Breast epithelium (tissue), 3 donors: Measurements from ENCODE around the gene GRWD1.

Source experiments
- POLR2A ChIP-seq: fragments of 450-650 bp; IDR thresholded peaks from one replicate; pipeline ENCODE4 v1.6.1; 2016; ENCODE audit warnings: antibody characterized with exemption, mild to moderate bottlenecking, moderate library complexity
- POLR2AphosphoS5 ChIP-seq, 3 donors: sonication (generic); formaldehyde crosslinking; IDR thresholded peaks; one replicate each; pipeline ENCODE4 v1.6.1; 2017; ENCODE audit warnings: antibody characterized with exemption in 3 of 3
- TF ChIP-seq, protein P1 (sequence below), 3 donors: fragments of 450-650 bp; IDR thresholded peaks; one replicate each; pipeline ENCODE4 v1.5.1; 2016 to 2017; ENCODE audit warnings: antibody characterized with exemption in 3 of 3, mild to moderate bottlenecking in 3 of 3, moderate library complexity in 3 of 3

- TF ChIP-seq, protein P1, sequence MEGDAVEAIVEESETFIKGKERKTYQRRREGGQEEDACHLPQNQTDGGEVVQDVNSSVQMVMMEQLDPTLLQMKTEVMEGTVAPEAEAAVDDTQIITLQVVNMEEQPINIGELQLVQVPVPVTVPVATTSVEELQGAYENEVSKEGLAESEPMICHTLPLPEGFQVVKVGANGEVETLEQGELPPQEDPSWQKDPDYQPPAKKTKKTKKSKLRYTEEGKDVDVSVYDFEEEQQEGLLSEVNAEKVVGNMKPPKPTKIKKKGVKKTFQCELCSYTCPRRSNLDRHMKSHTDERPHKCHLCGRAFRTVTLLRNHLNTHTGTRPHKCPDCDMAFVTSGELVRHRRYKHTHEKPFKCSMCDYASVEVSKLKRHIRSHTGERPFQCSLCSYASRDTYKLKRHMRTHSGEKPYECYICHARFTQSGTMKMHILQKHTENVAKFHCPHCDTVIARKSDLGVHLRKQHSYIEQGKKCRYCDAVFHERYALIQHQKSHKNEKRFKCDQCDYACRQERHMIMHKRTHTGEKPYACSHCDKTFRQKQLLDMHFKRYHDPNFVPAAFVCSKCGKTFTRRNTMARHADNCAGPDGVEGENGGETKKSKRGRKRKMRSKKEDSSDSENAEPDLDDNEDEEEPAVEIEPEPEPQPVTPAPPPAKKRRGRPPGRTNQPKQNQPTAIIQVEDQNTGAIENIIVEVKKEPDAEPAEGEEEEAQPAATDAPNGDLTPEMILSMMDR (IDR thresholded peaks at IDR 0.05): no peak
- TF ChIP-seq POLR2A (no peak), POLR2AphosphoS5 (IDR thresholded peaks at IDR 0.05) (no peak)
Measured at GRCh38 chr19:48490981-48491792, 45.4 kb downstream of the GRWD1 start.
